GM12891 (cell line): ENCODE data around the gene CNTLN.

Experiments
- PAX5 ChIP-seq: IDR thresholded peaks from 2 replicates; pipeline ENCODE4 v1.6.1; 2011; ENCODE audit warnings: low read length, moderate library complexity, mild to moderate bottlenecking; ENCODE audit not compliant: insufficient read depth, severe bottlenecking
- POLR2A ChIP-seq: IDR thresholded peaks from 2 replicates; pipeline ENCODE4 v1.6.1; 2011; ENCODE audit warnings: low read depth, low read length, control low read depth
- POLR2AphosphoS5 ChIP-seq: IDR thresholded peaks from 2 replicates; pipeline ENCODE4 v1.6.1; 2011; ENCODE audit warnings: low read depth, low read length, control low read depth
- POU2F2 ChIP-seq: IDR thresholded peaks from 2 replicates; pipeline ENCODE4 v1.6.1; 2011; ENCODE audit warnings: low read depth, mild to moderate bottlenecking, control low read depth, low read length, moderate library complexity
- SPI1 ChIP-seq: IDR thresholded peaks from 2 replicates; pipeline ENCODE4 v1.6.1; 2011; ENCODE audit warnings: low read depth, low read length, control low read depth
- TAF1 ChIP-seq: IDR thresholded peaks from 2 replicates; pipeline ENCODE4 v1.6.1; 2011; ENCODE audit warnings: low read depth, low read length, control low read depth

- TF ChIP-seq POLR2AphosphoS5 (no peak), POU2F2 (no peak), POLR2A (no peak), SPI1 (no peak), TAF1 (no peak), PAX5 (no peak)
These were observed 81.2 kb downstream of the CNTLN start for GRCh38 chr9:17216011-17216410.
